Measurements from ENCODE around the gene FBXO17. TPM values are rescaled to one million over a fixed set of nuclear protein-coding genes. Genes with fewer than 3 reads are reported as not detected.

The FBXO17 gene
- total and polyA plus RNA-seq, 2 of the 13 experiments (the other 11 are each of a cell fraction or from before 2014, with no cell fraction given), result 22.1 to 58.7 TPM

DNA sequence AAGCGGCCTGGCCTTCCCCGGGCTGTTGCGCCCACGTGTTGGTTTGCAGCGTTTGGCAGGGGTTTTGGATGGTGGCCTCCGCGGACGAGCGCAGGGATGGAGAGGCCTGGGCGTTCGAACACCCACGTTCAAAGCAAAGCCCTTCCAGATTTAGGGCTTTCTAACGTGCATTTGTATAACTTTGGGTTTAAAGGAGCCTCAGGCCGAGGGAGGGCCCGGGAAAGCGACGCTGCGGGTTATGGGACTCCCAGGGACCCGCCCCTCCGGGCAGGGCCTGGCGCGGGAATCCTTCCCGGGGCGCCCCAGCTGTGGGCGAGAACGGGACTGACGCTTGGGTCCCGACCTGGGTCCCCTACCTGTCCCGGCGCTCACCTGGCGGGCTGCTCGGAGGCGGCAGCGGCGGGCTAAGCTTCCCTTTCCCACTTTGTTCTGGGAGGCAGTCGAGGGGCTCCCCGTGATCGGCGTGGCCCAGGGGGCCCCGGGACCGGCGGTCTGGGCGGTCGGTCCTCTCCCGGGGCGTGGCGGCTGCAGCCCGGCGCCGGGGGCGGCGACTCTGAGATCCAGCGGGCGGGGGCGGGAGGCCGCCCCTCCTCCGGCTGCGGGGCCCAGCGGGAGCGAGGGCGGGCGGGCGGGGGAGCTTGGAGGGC, at the start of gene FBXO17 (continued):
- TF ChIP-seq, protein P1, sequence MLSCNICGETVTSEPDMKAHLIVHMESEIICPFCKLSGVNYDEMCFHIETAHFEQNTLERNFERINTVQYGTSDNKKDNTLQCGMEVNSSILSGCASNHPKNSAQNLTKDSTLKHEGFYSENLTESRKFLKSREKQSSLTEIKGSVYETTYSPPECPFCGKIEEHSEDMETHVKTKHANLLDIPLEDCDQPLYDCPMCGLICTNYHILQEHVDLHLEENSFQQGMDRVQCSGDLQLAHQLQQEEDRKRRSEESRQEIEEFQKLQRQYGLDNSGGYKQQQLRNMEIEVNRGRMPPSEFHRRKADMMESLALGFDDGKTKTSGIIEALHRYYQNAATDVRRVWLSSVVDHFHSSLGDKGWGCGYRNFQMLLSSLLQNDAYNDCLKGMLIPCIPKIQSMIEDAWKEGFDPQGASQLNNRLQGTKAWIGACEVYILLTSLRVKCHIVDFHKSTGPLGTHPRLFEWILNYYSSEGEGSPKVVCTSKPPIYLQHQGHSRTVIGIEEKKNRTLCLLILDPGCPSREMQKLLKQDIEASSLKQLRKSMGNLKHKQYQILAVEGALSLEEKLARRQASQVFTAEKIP (CRISPR knock-in tag; IDR thresholded peaks at IDR 0.05; ENCODE audit: borderline replicate concordance), result no peak
- TF ChIP-seq ZNF331 (CRISPR knock-in tag; IDR thresholded peaks at IDR 0.05) (peak; percentile 15; the same call in 1 of the 2 replicates), RXRA (CRISPR knock-in tag; IDR thresholded peaks at IDR 0.05) (no peak), ZNF367 (CRISPR knock-in tag; IDR thresholded peaks at IDR 0.05; ENCODE audit: borderline replicate concordance) (no peak), ZNF143 (CRISPR knock-in tag; IDR thresholded peaks at IDR 0.05) (no peak; the same call in 1 of the 2 replicates), SNAPC5 (CRISPR knock-in tag; IDR thresholded peaks at IDR 0.05; ENCODE audit: borderline replicate concordance) (no peak), CHD4 (IDR thresholded peaks at IDR 0.05; ENCODE audit: borderline replicate concordance, low read length) (no peak), KDM3A (CRISPR knock-in tag; IDR thresholded peaks at IDR 0.05; ENCODE audit: low read depth) (0 out of 2 replicates have a peak, but pooled peaks have one; percentile 18), HOXA7 (CRISPR knock-in tag; IDR thresholded peaks at IDR 0.05) (no peak), ELF3 (CRISPR knock-in tag; IDR thresholded peaks at IDR 0.05) (0 out of 2 replicates have a peak, but pooled peaks have one; percentile 34), JUNB (CRISPR knock-in tag; IDR thresholded peaks at IDR 0.05; ENCODE audit: borderline replicate concordance) (no peak), ZMAT3 (CRISPR knock-in tag; conservative IDR thresholded peaks at IDR 0.05) (peak; percentile 95), ZNF7 (CRISPR knock-in tag; IDR thresholded peaks at IDR 0.05) (no peak), ZBTB46 (CRISPR knock-in tag; IDR thresholded peaks at IDR 0.05; ENCODE audit: borderline replicate concordance) (no peak), ZNF280B (CRISPR knock-in tag; IDR thresholded peaks at IDR 0.05; ENCODE audit: borderline replicate concordance) (0 out of 2 replicates have a peak, but pooled peaks have one; percentile 58), E2F5 (CRISPR knock-in tag; conservative IDR thresholded peaks at IDR 0.05) (0 out of 2 replicates have a peak, but pooled peaks have one; percentile 27), JUND (CRISPR knock-in tag; IDR thresholded peaks at IDR 0.05) (no peak)
- TF ChIP-seq, protein P2, sequence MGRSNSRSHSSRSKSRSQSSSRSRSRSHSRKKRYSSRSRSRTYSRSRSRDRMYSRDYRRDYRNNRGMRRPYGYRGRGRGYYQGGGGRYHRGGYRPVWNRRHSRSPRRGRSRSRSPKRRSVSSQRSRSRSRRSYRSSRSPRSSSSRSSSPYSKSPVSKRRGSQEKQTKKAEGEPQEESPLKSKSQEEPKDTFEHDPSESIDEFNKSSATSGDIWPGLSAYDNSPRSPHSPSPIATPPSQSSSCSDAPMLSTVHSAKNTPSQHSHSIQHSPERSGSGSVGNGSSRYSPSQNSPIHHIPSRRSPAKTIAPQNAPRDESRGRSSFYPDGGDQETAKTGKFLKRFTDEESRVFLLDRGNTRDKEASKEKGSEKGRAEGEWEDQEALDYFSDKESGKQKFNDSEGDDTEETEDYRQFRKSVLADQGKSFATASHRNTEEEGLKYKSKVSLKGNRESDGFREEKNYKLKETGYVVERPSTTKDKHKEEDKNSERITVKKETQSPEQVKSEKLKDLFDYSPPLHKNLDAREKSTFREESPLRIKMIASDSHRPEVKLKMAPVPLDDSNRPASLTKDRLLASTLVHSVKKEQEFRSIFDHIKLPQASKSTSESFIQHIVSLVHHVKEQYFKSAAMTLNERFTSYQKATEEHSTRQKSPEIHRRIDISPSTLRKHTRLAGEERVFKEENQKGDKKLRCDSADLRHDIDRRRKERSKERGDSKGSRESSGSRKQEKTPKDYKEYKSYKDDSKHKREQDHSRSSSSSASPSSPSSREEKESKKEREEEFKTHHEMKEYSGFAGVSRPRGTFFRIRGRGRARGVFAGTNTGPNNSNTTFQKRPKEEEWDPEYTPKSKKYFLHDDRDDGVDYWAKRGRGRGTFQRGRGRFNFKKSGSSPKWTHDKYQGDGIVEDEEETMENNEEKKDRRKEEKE (IDR thresholded peaks at IDR 0.05), result no peak
- TF ChIP-seq, protein P3, sequence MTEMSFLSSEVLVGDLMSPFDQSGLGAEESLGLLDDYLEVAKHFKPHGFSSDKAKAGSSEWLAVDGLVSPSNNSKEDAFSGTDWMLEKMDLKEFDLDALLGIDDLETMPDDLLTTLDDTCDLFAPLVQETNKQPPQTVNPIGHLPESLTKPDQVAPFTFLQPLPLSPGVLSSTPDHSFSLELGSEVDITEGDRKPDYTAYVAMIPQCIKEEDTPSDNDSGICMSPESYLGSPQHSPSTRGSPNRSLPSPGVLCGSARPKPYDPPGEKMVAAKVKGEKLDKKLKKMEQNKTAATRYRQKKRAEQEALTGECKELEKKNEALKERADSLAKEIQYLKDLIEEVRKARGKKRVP (CRISPR knock-in tag; IDR thresholded peaks at IDR 0.05), result peak in 1 of 2 experiments; percentile 49; a peak in 1 of 4 replicates
